GM18498 (cell line): ENCODE results near the gene SLC2A1.

Source experiments
- ATAC-seq: cut with Tn5 transposase; IDR thresholded peaks from one replicate; pipeline ENCODE4 v1.9.1; 2021; ENCODE audit warnings: mild to moderate bottlenecking, moderate library complexity; ENCODE audit not compliant: unreplicated experiment

Gene SLC2A1

GRCh38 chr1:42961312-42962091, 2.8 kb upstream of the SLC2A1 start:
- ATAC-seq: no peak

- no peak for ATAC-seq
Observed at GRCh38 chr1:42960566-42961311, 2.1 kb upstream of the SLC2A1 start.

- no peak for ATAC-seq
Observed at GRCh38 chr1:42960122-42960390, 1.4 kb upstream of the SLC2A1 start.

GRCh38 chr1:42957880-42958487, 684 bp downstream of the SLC2A1 start:
- ATAC-seq: peak; percentile 60

GRCh38 chr1:42957229-42957879, 1.3 kb downstream of the SLC2A1 start:
- ATAC-seq: no peak

GRCh38 chr1:42956739-42957138, 1.9 kb downstream of the SLC2A1 start:
- no peak for ATAC-seq

GRCh38 chr1:42955311-42956063, 3.2 kb downstream of the SLC2A1 start:
- ATAC-seq: no peak

- no peak for ATAC-seq
Observed at GRCh38 chr1:42953182-42954180, 5.2 kb downstream of the SLC2A1 start.

GRCh38 chr1:42952303-42953001, 6.2 kb downstream of the SLC2A1 start:
- peak; percentile 57 for ATAC-seq

GRCh38 chr1:42951588-42951987, 7.1 kb downstream of the SLC2A1 start:
- no peak for ATAC-seq

- no peak for ATAC-seq
Observed at GRCh38 chr1:42950116-42950481, 8.6 kb downstream of the SLC2A1 start.

GRCh38 chr1:42949312-42950115, 9.2 kb downstream of the SLC2A1 start:
- ATAC-seq: no peak

GRCh38 chr1:42947965-42948732, 10.5 kb downstream of the SLC2A1 start:
- ATAC-seq: no peak

GRCh38 chr1:42947117-42947516, 11.6 kb downstream of the SLC2A1 start:
- no peak for ATAC-seq

- no peak for ATAC-seq
Observed at GRCh38 chr1:42946120-42946898, 12.4 kb downstream of the SLC2A1 start.

- no peak for ATAC-seq
Observed at GRCh38 chr1:42945164-42945563, 13.5 kb downstream of the SLC2A1 start.
